GM21825 (cell line): Measurements from ENCODE around the gene CCDC187.
A peak's percentile ranks its signal among the peaks of the same experiment; 100 is the strongest.

Experiments used
- ATAC-seq: cut with Tn5 transposase; IDR thresholded peaks from one replicate; pipeline ENCODE4 v1.9.1; 2021; ENCODE audit warnings: mild to moderate bottlenecking, moderate library complexity; ENCODE audit not compliant: unreplicated experiment

The CCDC187 gene

GRCh38 chr9:136286987-136287379 is 16.9 kb downstream of the CCDC187 start:
- ATAC-seq, result no peak

GRCh38 chr9:136286359-136286986 is 17.4 kb downstream of the CCDC187 start:
- ATAC-seq, result no peak

- ATAC-seq, result no peak
These were observed 18.2 kb downstream of the CCDC187 start for GRCh38 chr9:136285501-136286358.

GRCh38 chr9:136284951-136285350 is 18.9 kb downstream of the CCDC187 start:
- no peak for ATAC-seq

- ATAC-seq, result no peak
These were observed 19.6 kb downstream of the CCDC187 start for GRCh38 chr9:136284311-136284710.

- ATAC-seq, result peak; percentile 62
These were observed 20.3 kb downstream of the CCDC187 start for GRCh38 chr9:136283291-136284235.

- no peak for ATAC-seq
These were observed 21.5 kb downstream of the CCDC187 start for GRCh38 chr9:136282272-136282861.

- no peak for ATAC-seq
These were observed 22.2 kb downstream of the CCDC187 start for GRCh38 chr9:136281421-136282271.

GRCh38 chr9:136280535-136281315 is 23.2 kb downstream of the CCDC187 start:
- no peak for ATAC-seq

GRCh38 chr9:136279471-136279870 is 24.4 kb downstream of the CCDC187 start:
- ATAC-seq, result no peak

GRCh38 chr9:136278894-136279293 is 25.0 kb downstream of the CCDC187 start:
- no peak for ATAC-seq

- ATAC-seq, result no peak
These were observed 25.7 kb downstream of the CCDC187 start for GRCh38 chr9:136278221-136278620.

- no peak for ATAC-seq
These were observed 26.1 kb downstream of the CCDC187 start for GRCh38 chr9:136277746-136278145.

GRCh38 chr9:136276716-136277115 is 27.2 kb downstream of the CCDC187 start:
- ATAC-seq, result no peak

GRCh38 chr9:136275655-136276429 is 28.1 kb downstream of the CCDC187 start:
- no peak for ATAC-seq

GRCh38 chr9:136274786-136275654 is 28.9 kb downstream of the CCDC187 start:
- no peak for ATAC-seq
